ENCODE results near the gene NDP. TPM values are rescaled to one million over a fixed set of nuclear protein-coding genes. Genes with fewer than 3 reads are reported as not detected.

NDP gene
- total RNA-seq, 1 donor from 2014 or later = 3.5 TPM

Other genes with a start within 250 kb of the NDP start
- not detected in 2 replicates for gene MAOB, start 90.9 kb downstream of the NDP start, total RNA-seq